ENCODE data around the gene LMO1. TPM values are rescaled to one million over a fixed set of nuclear protein-coding genes. Genes with fewer than 3 reads are reported as not detected.
A peak's percentile ranks its signal among the peaks of the same experiment; 100 is the strongest.

The LMO1 gene
- total RNA-seq, 4 donors from 2014 or later: not detected

- H3K27me3 ChIP-seq: peaks cover 9 to 26% of the 10 kb centered on the region in 2 donors
- intact Hi-C loops (cut with DNase I; ENCODE audit: low total_unique reads): no loop called here
- no peaks in the 10 kb centered on the region for H3K36me3 ChIP-seq
- H3K4me1 ChIP-seq: peaks cover 0 to 7% of the 10 kb centered on the region in 2 donors
- no peaks in the 10 kb centered on the region for H3K9me3 ChIP-seq
- H3K27ac ChIP-seq: no peak overlapping the region
- H3K4me3 ChIP-seq: no peak overlapping the region
- peak in 1 of 2 donors; percentile 4 for DNase-seq
- TF ChIP-seq, protein P1, sequence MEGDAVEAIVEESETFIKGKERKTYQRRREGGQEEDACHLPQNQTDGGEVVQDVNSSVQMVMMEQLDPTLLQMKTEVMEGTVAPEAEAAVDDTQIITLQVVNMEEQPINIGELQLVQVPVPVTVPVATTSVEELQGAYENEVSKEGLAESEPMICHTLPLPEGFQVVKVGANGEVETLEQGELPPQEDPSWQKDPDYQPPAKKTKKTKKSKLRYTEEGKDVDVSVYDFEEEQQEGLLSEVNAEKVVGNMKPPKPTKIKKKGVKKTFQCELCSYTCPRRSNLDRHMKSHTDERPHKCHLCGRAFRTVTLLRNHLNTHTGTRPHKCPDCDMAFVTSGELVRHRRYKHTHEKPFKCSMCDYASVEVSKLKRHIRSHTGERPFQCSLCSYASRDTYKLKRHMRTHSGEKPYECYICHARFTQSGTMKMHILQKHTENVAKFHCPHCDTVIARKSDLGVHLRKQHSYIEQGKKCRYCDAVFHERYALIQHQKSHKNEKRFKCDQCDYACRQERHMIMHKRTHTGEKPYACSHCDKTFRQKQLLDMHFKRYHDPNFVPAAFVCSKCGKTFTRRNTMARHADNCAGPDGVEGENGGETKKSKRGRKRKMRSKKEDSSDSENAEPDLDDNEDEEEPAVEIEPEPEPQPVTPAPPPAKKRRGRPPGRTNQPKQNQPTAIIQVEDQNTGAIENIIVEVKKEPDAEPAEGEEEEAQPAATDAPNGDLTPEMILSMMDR (IDR thresholded peaks at IDR 0.05): no peak
- no peak for TF ChIP-seq POLR2A (IDR thresholded peaks at IDR 0.05)
Observed at GRCh38 chr11:8266246-8267241, 2.9 kb upstream of the LMO1 start.

- Histone ChIP-seq H3K27me3 (peaks cover 9 to 26% of the 10 kb centered on the region in 2 donors), H3K4me1 (peaks cover 0 to 7% of the 10 kb centered on the region in 2 donors), H3K36me3 (no peaks in the 10 kb centered on the region), H3K27ac (no peak overlapping the region), H3K9me3 (no peaks in the 10 kb centered on the region), H3K4me3 (no peak overlapping the region)
- intact Hi-C loops (cut with DNase I; ENCODE audit: low total_unique reads): no loop called here
- peak; percentile 4 to 10 for DNase-seq
- TF ChIP-seq, protein P1 (IDR thresholded peaks at IDR 0.05): no peak
- TF ChIP-seq POLR2A (IDR thresholded peaks at IDR 0.05): no peak
Observed at GRCh38 chr11:8265681-8266241, 2.1 kb upstream of the LMO1 start.

- Histone ChIP-seq H3K9me3 (no peaks in the 10 kb centered on the region), H3K27me3 (peaks cover 4 to 9% of the 10 kb centered on the region in 2 donors), H3K27ac (no peak overlapping the region), H3K4me1 (peaks cover 0 to 7% of the 10 kb centered on the region in 2 donors), H3K36me3 (no peaks in the 10 kb centered on the region), H3K4me3 (peak overlapping the region; percentile 16 to 41)
- intact Hi-C loops (cut with DNase I; ENCODE audit: low total_unique reads): no loop called here
- no peak for TF ChIP-seq POLR2A (IDR thresholded peaks at IDR 0.05)
- TF ChIP-seq, protein P1 (IDR thresholded peaks at IDR 0.05): peak in 1 of 4 experiments; percentile 5
- peak in 1 of 2 donors; percentile 3 for DNase-seq
Observed at GRCh38 chr11:8263109-8263768, 439 bp downstream of the LMO1 start.

DNA sequence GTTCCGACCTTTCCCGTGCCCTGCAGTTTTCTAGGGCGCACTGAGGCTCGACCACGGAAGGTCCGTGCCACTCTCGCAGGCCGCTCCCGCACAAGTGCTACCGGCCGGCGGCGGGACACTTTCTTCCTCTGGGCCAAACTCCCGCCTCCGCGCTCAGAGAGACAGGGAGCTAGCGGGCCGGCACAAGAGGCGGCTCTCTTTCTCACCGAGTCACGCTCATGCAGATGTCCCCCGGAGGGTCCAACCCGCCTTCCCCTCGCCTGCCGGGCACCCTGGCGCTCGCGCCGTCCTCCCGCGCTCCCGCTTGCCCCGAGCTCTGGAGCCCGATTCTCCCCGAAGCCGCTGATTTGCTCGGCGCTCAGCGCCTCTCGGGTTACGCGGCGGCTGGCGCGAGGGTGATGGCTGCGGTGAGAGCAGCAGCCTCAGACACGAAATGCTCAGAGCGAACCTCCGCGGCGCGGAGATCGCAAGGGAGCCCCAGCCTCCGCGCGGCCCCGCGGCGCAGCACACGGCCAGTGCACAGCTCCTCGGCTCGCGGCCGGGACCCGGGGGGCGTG is 1.0 kb downstream of the LMO1 start:
- Histone ChIP-seq H3K4me3 (peak overlapping the region; percentile 16 to 41), H3K27ac (no peak overlapping the region)

More for the DNA sequence above, 1.0 kb downstream of the LMO1 start:
- Histone ChIP-seq H3K9me3 (no peaks in the 10 kb centered on the region), H3K4me1 (peaks cover 0 to 2% of the 10 kb centered on the region in 2 donors), H3K36me3 (no peaks in the 10 kb centered on the region), H3K27me3 (peaks cover 4 to 9% of the 10 kb centered on the region in 2 donors)
- peak; percentile 20 to 45 for DNase-seq
- TF ChIP-seq, protein P1 (IDR thresholded peaks at IDR 0.05): no peak
- no peak for TF ChIP-seq POLR2A (IDR thresholded peaks at IDR 0.05)
- intact Hi-C loops (cut with DNase I; ENCODE audit: low total_unique reads): no loop called here
